Activated CD4-positive, alpha-beta T cell treated with anti-CD3 and anti-CD28 coated beads for 48 hours (primary cell): ENCODE data around the gene XRCC5.

Experiments used
- DNase-seq: peaks from one replicate; pipeline ENCODE4 v3.0.0-alpha.2; 2020

XRCC5 gene

GRCh38 chr2:216235896-216236295 is 126.7 kb downstream of the XRCC5 start:
- DNase-seq = no peak

DNA sequence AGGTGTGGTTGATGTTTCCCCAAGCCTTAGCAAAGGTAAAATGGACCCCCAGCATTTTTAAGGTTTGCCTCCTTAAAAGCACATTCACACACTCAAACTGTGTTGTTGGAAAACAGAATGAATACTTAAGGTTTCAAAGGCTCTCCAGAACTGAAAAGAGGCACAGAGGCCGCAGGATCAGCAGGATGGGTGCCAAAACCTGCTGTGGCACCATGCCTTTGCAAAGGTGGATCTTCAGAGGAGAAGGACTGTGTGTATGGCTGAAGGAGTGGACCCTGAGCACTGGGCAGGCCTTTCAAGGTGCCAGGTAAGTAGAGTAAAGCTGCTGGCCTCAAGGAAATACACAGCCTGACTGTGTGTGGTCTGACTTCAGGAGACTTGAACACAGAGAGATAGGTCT is 127.3 kb downstream of the XRCC5 start:
- no peak for DNase-seq

GRCh38 chr2:216242365-216242764 is 133.2 kb downstream of the XRCC5 start:
- no peak for DNase-seq

GRCh38 chr2:216243026-216243425 is 133.9 kb downstream of the XRCC5 start:
- no peak for DNase-seq

- no peak for DNase-seq
Measured at GRCh38 chr2:216245391-216245975, 136.3 kb downstream of the XRCC5 start.

DNA sequence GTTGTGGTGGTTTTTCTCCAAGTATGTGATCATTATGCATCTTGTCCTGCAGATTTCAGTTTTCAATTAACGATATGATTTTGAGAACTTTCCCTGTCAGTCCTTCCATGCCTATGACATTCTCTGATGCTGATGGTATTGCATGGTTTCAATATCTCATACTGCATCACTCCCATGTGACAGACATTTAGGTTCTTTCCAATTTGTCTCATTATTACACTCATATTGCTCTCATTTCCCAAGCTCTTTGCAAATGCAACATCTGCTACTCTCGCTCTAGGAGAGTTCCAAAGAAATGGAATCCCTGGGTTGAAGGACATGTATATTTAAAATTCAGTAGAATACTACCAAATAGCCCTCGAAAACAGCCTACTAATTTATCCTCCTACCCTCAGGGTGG is 137.6 kb downstream of the XRCC5 start:
- DNase-seq = no peak
